Brain pericyte (primary cell): ENCODE data around the gene CTXND1.
A peak's percentile ranks its signal among the peaks of the same experiment; 100 is the strongest.

Experiments
- DNase-seq: peaks from one replicate; pipeline ENCODE4 v3.0.0-alpha.2; 2012; ENCODE audit warnings: low read depth, low spot score

The CTXND1 gene

GRCh38 chr15:80183306-80183705 lies 68.7 kb downstream of the CTXND1 start:
- DNase-seq: no peak

- DNase-seq: no peak
These were observed 69.3 kb downstream of the CTXND1 start for GRCh38 chr15:80182611-80183261.

- DNase-seq: no peak
These were observed 71.0 kb downstream of the CTXND1 start for GRCh38 chr15:80180986-80181385.

- DNase-seq: no peak
These were observed 71.5 kb downstream of the CTXND1 start for GRCh38 chr15:80180468-80180867.

GRCh38 chr15:80179935-80180334 lies 72.1 kb downstream of the CTXND1 start:
- no peak for DNase-seq

- peak; percentile 72 for DNase-seq
These were observed 72.8 kb downstream of the CTXND1 start for GRCh38 chr15:80179025-80179759.

- no peak for DNase-seq
These were observed 74.9 kb downstream of the CTXND1 start for GRCh38 chr15:80177156-80177555.

GRCh38 chr15:80176443-80176842 lies 75.6 kb downstream of the CTXND1 start:
- DNase-seq: no peak

GRCh38 chr15:80175436-80175835 lies 76.6 kb downstream of the CTXND1 start:
- no peak for DNase-seq

GRCh38 chr15:80174017-80174746 lies 77.8 kb downstream of the CTXND1 start:
- DNase-seq: no peak

- DNase-seq: no peak
These were observed 78.8 kb downstream of the CTXND1 start for GRCh38 chr15:80173022-80173759.

GRCh38 chr15:80172401-80172800 lies 79.6 kb downstream of the CTXND1 start:
- DNase-seq: no peak

- no peak for DNase-seq
These were observed 80.2 kb downstream of the CTXND1 start for GRCh38 chr15:80171787-80172186.

- DNase-seq: no peak
These were observed 81.4 kb downstream of the CTXND1 start for GRCh38 chr15:80170596-80170995.

GRCh38 chr15:80169768-80170357 lies 82.2 kb downstream of the CTXND1 start:
- no peak for DNase-seq

- DNase-seq: no peak
These were observed 83.6 kb downstream of the CTXND1 start for GRCh38 chr15:80168421-80168820.

- no peak for DNase-seq
These were observed 84.1 kb downstream of the CTXND1 start for GRCh38 chr15:80167936-80168335.

- no peak for DNase-seq
These were observed 88.1 kb downstream of the CTXND1 start for GRCh38 chr15:80163897-80164296.

GRCh38 chr15:80163217-80163616 lies 88.8 kb downstream of the CTXND1 start:
- DNase-seq: no peak

- DNase-seq: no peak
These were observed 89.9 kb downstream of the CTXND1 start for GRCh38 chr15:80162059-80162554.

GRCh38 chr15:80161468-80162016 lies 90.5 kb downstream of the CTXND1 start:
- no peak for DNase-seq
